SK-N-SH (cell line): ENCODE results near the gene NOA1. TPM values are rescaled to one million over a fixed set of nuclear protein-coding genes. Genes with fewer than 3 reads are reported as not detected.

ENCODE experiments used
- CTCF ChIA-PET: fragments of 300-600, 350-600 bp; formaldehyde crosslinking; extraction: SDS; loops from one replicate; lab custom pipeline; 2021; lab: Yijun Ruan, JAX
- POLR2A ChIA-PET: fragments of 350-600 bp; sonication (Branson Sonifier 250); formaldehyde crosslinking; extraction: SDS; loops from one replicate; lab custom pipeline; 2020; ENCODE audit warnings: antibody characterized with exemption, inconsistent platforms; lab: Yijun Ruan, JAX
- DNase-seq: peaks from one replicate; pipeline ENCODE4 v3.0.0; 2012
- H2AFZ ChIP-seq: fragments of 200-600 bp; sonication (generic); 2 replicates; pipeline ENCODE4 v1.8.1; 2016; ENCODE audit warnings: antibody characterized with exemption, mild to moderate bottlenecking, low read depth
- H3F3A ChIP-seq: fragments of 200-600 bp; sonication (generic); replicated peaks from 2 replicates; pipeline ENCODE3; 2016; ENCODE audit warnings: antibody characterized with exemption, mild to moderate bottlenecking; ENCODE audit not compliant: insufficient read depth
- H3K27ac ChIP-seq, 2 experiments: fragments of 200-500 bp in 1 of 2; fragments of 200-600 bp in 1 of 2; sonication (Bioruptor generic) in 1 of 2; sonication (generic), shearing (Covaris generic) in 1 of 2; 2 replicates each; pipeline versions ENCODE4 v1.5.1 to v1.6.1; 2014 to 2016; ENCODE audit warnings: low read depth in 2 of 2, inconsistent platforms in 1 of 2, low read length in 1 of 2, mild to moderate bottlenecking in 1 of 2, mixed read lengths in 1 of 2
- H3K27me3 ChIP-seq: fragments of 200-600 bp; sonication (generic), shearing (Covaris generic); 2 replicates; pipeline ENCODE4 v1.6.1; 2016; ENCODE audit warnings: mixed run types; ENCODE audit not compliant: insufficient read depth
- H3K36me3 ChIP-seq, 2 experiments: fragments of 200-500 bp in 1 of 2; fragments of 200-600 bp in 1 of 2; sonication (Bioruptor generic) in 1 of 2; sonication (generic) in 1 of 2; replicated peaks in 1 of 2; 2 replicates each; pipeline versions ENCODE3 to v1.5.1; 2014 to 2016; ENCODE audit warnings: low read length in 1 of 2, mild to moderate bottlenecking in 1 of 2; ENCODE audit not compliant: insufficient read depth in 2 of 2, control insufficient read depth in 1 of 2
- H3K4me1 ChIP-seq, 2 experiments: fragments of 200-500 bp in 1 of 2; fragments of 200-600 bp in 1 of 2; sonication (Bioruptor generic) in 1 of 2; sonication (generic), shearing (Covaris generic) in 1 of 2; 2 replicates each; pipeline versions ENCODE4 v1.5.1 to v1.6.1; 2014 to 2016; ENCODE audit warnings: low read depth in 1 of 2, low read length in 1 of 2, mixed run types in 1 of 2; ENCODE audit not compliant: insufficient read depth in 2 of 2, control insufficient read depth in 1 of 2
- H3K4me2 ChIP-seq: fragments of 200-600 bp; sonication (generic), shearing (Covaris generic); 2 replicates; pipeline ENCODE4 v1.6.1; 2017; ENCODE audit warnings: mixed run types
- H3K4me3 ChIP-seq, 2 experiments: fragments of 200-500 bp in 1 of 2; fragments of 200-600 bp in 1 of 2; sonication (Bioruptor generic) in 1 of 2; sonication (generic), shearing (Covaris generic) in 1 of 2; 2 replicates each; pipeline versions ENCODE4 v1.5.1 to v1.8.1; 2014 to 2016; ENCODE audit warnings: low read depth in 2 of 2, inconsistent platforms in 1 of 2, low read length in 1 of 2, mild to moderate bottlenecking in 1 of 2, mixed read lengths in 1 of 2, moderate library complexity in 1 of 2
- H3K79me2 ChIP-seq: fragments of 200-600 bp; sonication (generic); 2 replicates; pipeline ENCODE4 v1.8.1; 2017; ENCODE audit warnings: mild to moderate bottlenecking; ENCODE audit not compliant: insufficient read depth
- H3K9ac ChIP-seq: fragments of 200-600 bp; sonication (generic); 2 replicates; pipeline ENCODE4 v1.6.1; 2017; ENCODE audit warnings: mixed run types
- H3K9me2 ChIP-seq: fragments of 200-600 bp; sonication (generic); 2 replicates; pipeline ENCODE4 v1.6.1; 2017; ENCODE audit warnings: mixed run types
- H3K9me3 ChIP-seq: fragments of 200-600 bp; sonication (generic); 2 replicates; pipeline ENCODE4 v1.6.1; 2017; ENCODE audit warnings: mixed run types, mild to moderate bottlenecking, moderate library complexity
- H4K20me1 ChIP-seq: fragments of 200-600 bp; sonication (generic); 2 replicates; pipeline ENCODE4 v1.6.1; 2017; ENCODE audit warnings: mild to moderate bottlenecking, mixed run types; ENCODE audit not compliant: insufficient read depth
- FOSL2 ChIP-seq: IDR thresholded peaks from 2 replicates; pipeline ENCODE4 v1.4.0; 2012; ENCODE audit warnings: low read depth, mild to moderate bottlenecking, moderate library complexity, borderline replicate concordance
- MAX ChIP-seq: IDR thresholded peaks from 2 replicates; pipeline ENCODE4 v1.4.0; 2012; ENCODE audit warnings: low read depth
- MXI1 ChIP-seq: IDR thresholded peaks from 2 replicates; pipeline ENCODE4 v1.6.1; 2012; ENCODE audit warnings: mild to moderate bottlenecking, low read depth, low read length, improper control_type of control experiment
- PBX3 ChIP-seq: IDR thresholded peaks from 2 replicates; pipeline ENCODE4; 2012
- REST ChIP-seq: IDR thresholded peaks from 2 replicates; pipeline ENCODE4 v1.6.1; 2012; ENCODE audit warnings: mild to moderate bottlenecking, low read depth, low read length, moderate library complexity
- TEAD4 ChIP-seq: IDR thresholded peaks from 2 replicates; pipeline ENCODE4 v1.4.0; 2012; ENCODE audit warnings: mild to moderate bottlenecking, borderline replicate concordance; ENCODE audit not compliant: insufficient read depth
- ZBTB33 ChIP-seq: IDR thresholded peaks from 2 replicates; pipeline ENCODE4 v1.4.0; 2012; ENCODE audit warnings: low read depth, borderline replicate concordance
- WGBS: methylation state at CpG from one replicate; pipeline ENCODE4 v1.1.6; 2017; ENCODE audit warnings: low lambda C conversion rate; 5-methylcytosine and 5-hydroxymethylcytosine counted together
- polyA plus RNA-seq, 3 experiments: library from polyadenylated mRNA; depleted of rRNA; stranded (reverse); fragments of >200 nt; gene quantifications; 2 replicates each; pipeline ENCODE4 v1.2.3, GENCODE V29; 2012

Gene NOA1
- polyA plus RNA-seq, 1 of the 3 experiments (the other 2 are of a cell fraction), result 11.8 TPM

GRCh38 chr4:57020467-57021101 is 43.2 kb upstream of the NOA1 start:
- H3K9ac ChIP-seq, result no peak overlapping the region
- ChIA-PET CTCF (no interaction called here), POLR2A (no interaction called here)
- WGBS, result 85% methylated on average over 5 of the region's 5 CpGs
- peak overlapping the region in 1 of 2 experiments; percentile 68; a peak in 2 of 4 replicates for H3K27ac ChIP-seq
- no peaks in the 10 kb centered on the region for H4K20me1 ChIP-seq
- TF ChIP-seq TEAD4 (no peak), FOSL2 (peak; percentile 24; the same call in 1 of the 2 replicates)
- no peak overlapping the region for H3K4me3 ChIP-seq
- peaks cover 0 to 4% of the 10 kb centered on the region in 2 experiments; a peak in 1 of 4 replicates for H3K4me1 ChIP-seq
- H2AFZ ChIP-seq, result no peak overlapping the region
- peaks cover 35% of the 10 kb centered on the region; the same call in 1 of the 2 replicates for H3K79me2 ChIP-seq
- no peaks in the 10 kb centered on the region for H3K9me3 ChIP-seq
- peaks cover 43% of the 10 kb centered on the region for H3F3A ChIP-seq
- peaks cover 81 to 86% of the 10 kb centered on the region in 2 experiments for H3K36me3 ChIP-seq
- no peaks in the 10 kb centered on the region for H3K27me3 ChIP-seq
- no peak overlapping the region for H3K4me2 ChIP-seq
- H3K9me2 ChIP-seq, result no peaks in the 10 kb centered on the region
- DNase-seq, result no peak

GRCh38 chr4:57018980-57019379 is 41.6 kb upstream of the NOA1 start:
- peaks cover 81 to 82% of the 10 kb centered on the region in 2 experiments for H3K36me3 ChIP-seq
- H3K4me1 ChIP-seq, result peaks cover 0 to 4% of the 10 kb centered on the region in 2 experiments; a peak in 1 of 4 replicates
- no peak overlapping the region for H2AFZ ChIP-seq
- TF ChIP-seq MAX, result no peak
- TF ChIP-seq PBX3, result no peak
- TF ChIP-seq REST, result no peak
- no peak for TF ChIP-seq ZBTB33
- TF ChIP-seq MXI1, result no peak
- TF ChIP-seq, all 33 proteins: peak for 0
- Histone ChIP-seq H3K27ac (peak overlapping the region in 1 of 2 experiments; percentile 68; a peak in 1 of 4 replicates), H3K79me2 (peaks cover 30% of the 10 kb centered on the region), H3K9me2 (no peaks in the 10 kb centered on the region), H3K4me2 (no peak overlapping the region), H3K4me3 (no peak overlapping the region), H3F3A (peaks cover 47% of the 10 kb centered on the region), H3K9ac (no peak overlapping the region), H3K27me3 (no peaks in the 10 kb centered on the region), H3K9me3 (no peaks in the 10 kb centered on the region), H4K20me1 (no peaks in the 10 kb centered on the region)
- no peak for DNase-seq
- ChIA-PET CTCF (no interaction called here), POLR2A (no interaction called here)
